NCI-H187 treated with DMSO at 0.1 percent for 48 hours (cell line): ENCODE measurements around the gene UBASH3B.
"Not testable (repeated sequence)": the region's sequence is repeated elsewhere in the genome, so short reads cannot be mapped to it uniquely, and the experiment has no call there.

Source experiments
- DNase-seq: peaks from one replicate; lab custom pipeline; 2025; lab: John Stamatoyannopoulos, UW

Gene UBASH3B

GRCh38 chr11:122813176-122813893 is 157.8 kb downstream of the UBASH3B start:
- DNase-seq, result no peak

- DNase-seq, result no peak
Measured at GRCh38 chr11:122813894-122814270, 158.4 kb downstream of the UBASH3B start.

- DNase-seq, result no peak
Measured at GRCh38 chr11:122814401-122814800, 158.9 kb downstream of the UBASH3B start.

- DNase-seq, result no peak
Measured at GRCh38 chr11:122815900-122816299, 160.4 kb downstream of the UBASH3B start.

GRCh38 chr11:122816761-122817520 is 161.4 kb downstream of the UBASH3B start:
- DNase-seq, result no peak

- DNase-seq, result no peak
Measured at GRCh38 chr11:122820158-122820557, 164.6 kb downstream of the UBASH3B start.

- DNase-seq, result no peak
Measured at GRCh38 chr11:122821169-122821568, 165.6 kb downstream of the UBASH3B start.

GRCh38 chr11:122822241-122822640 is 166.7 kb downstream of the UBASH3B start:
- DNase-seq, result no peak

- DNase-seq, result no peak
Measured at GRCh38 chr11:122823564-122823963, 168.0 kb downstream of the UBASH3B start.

- not testable (repeated sequence) for DNase-seq
Measured at GRCh38 chr11:122829371-122829770, 173.8 kb downstream of the UBASH3B start.

- not testable (repeated sequence) for DNase-seq
Measured at GRCh38 chr11:122832297-122832696, 176.8 kb downstream of the UBASH3B start.

GRCh38 chr11:122832721-122833470 is 177.4 kb downstream of the UBASH3B start:
- DNase-seq, result no peak

GRCh38 chr11:122833846-122834464 is 178.4 kb downstream of the UBASH3B start:
- DNase-seq, result no peak

- DNase-seq, result no peak
Measured at GRCh38 chr11:122836916-122837315, 181.4 kb downstream of the UBASH3B start.

- no peak for DNase-seq
Measured at GRCh38 chr11:122837528-122838346, 182.2 kb downstream of the UBASH3B start.

- DNase-seq, result peak; percentile 36
Measured at GRCh38 chr11:122843281-122844141, 188.0 kb downstream of the UBASH3B start.

- no peak for DNase-seq
Measured at GRCh38 chr11:122847466-122847865, 191.9 kb downstream of the UBASH3B start.

GRCh38 chr11:122848186-122848585 is 192.7 kb downstream of the UBASH3B start:
- no peak for DNase-seq

- no peak for DNase-seq
Measured at GRCh38 chr11:122850076-122850631, 194.6 kb downstream of the UBASH3B start.

- no peak for DNase-seq
Measured at GRCh38 chr11:122851366-122851966, 195.9 kb downstream of the UBASH3B start.
